GM12891 (cell line): Measurements from ENCODE around the gene EIF1AD.

Experiments used
- PAX5 ChIP-seq: IDR thresholded peaks from 2 replicates; pipeline ENCODE4 v1.6.1; 2011; ENCODE audit warnings: low read length, moderate library complexity, mild to moderate bottlenecking; ENCODE audit not compliant: insufficient read depth, severe bottlenecking
- POLR2A ChIP-seq: IDR thresholded peaks from 2 replicates; pipeline ENCODE4 v1.6.1; 2011; ENCODE audit warnings: low read depth, low read length, control low read depth
- POLR2AphosphoS5 ChIP-seq: IDR thresholded peaks from 2 replicates; pipeline ENCODE4 v1.6.1; 2011; ENCODE audit warnings: low read depth, low read length, control low read depth
- SPI1 ChIP-seq: IDR thresholded peaks from 2 replicates; pipeline ENCODE4 v1.6.1; 2011; ENCODE audit warnings: low read depth, low read length, control low read depth
- TAF1 ChIP-seq: IDR thresholded peaks from 2 replicates; pipeline ENCODE4 v1.6.1; 2011; ENCODE audit warnings: low read depth, low read length, control low read depth

DNA sequence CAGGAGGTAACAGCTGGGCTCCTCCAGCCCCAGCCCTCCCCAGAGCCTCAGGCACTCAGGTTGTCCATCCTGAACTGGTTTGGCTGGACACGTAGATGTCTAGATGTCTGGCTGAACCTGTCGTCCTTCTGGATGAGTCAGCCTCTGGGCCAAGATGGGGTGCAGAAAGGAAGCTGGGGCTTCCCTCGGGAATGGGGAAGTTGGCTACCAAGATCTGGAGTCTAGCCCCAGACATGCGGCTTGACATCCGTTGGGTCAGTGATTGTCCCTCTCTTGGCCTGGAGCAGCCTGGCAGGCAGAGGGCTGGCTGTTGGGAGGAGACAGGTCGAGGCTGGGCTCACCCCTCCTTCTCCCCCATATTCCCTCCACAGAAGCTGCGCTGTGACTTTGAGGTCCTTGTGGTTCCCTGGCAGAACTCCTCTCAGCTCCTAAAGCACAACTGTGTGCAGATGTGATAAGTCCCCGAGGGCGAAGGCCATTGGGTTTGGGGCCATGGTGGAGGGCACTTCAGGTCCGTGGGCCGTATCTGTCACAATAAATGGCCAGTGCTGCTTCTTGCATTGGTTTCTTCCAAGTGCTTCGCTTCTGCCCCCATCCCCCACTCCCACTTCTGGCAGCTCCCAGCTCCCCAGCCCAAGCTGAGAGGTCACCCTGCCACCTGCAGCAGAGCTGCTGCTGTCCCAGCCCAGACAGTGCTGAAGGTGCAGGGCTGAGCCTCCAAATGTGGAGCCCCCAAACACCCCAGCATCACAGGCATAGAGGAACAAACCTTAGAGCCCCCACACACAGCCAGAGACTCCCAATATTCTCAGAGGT is 11.2 kb upstream of the EIF1AD start:
- TF ChIP-seq POLR2A: no peak
- TF ChIP-seq POLR2AphosphoS5: no peak
- TF ChIP-seq TAF1: no peak
- TF ChIP-seq SPI1: no peak
- no peak for TF ChIP-seq PAX5
